IMR-90 (cell line): Measurements from ENCODE around the gene GRM4. TPM values are rescaled to one million over a fixed set of nuclear protein-coding genes. Genes with fewer than 3 reads are reported as not detected.
A peak's percentile ranks its signal among the peaks of the same experiment; 100 is the strongest.

Source experiments
- ATAC-seq: fragments of 200-7000 bp; cut with Tn5 transposase; 2 replicates; pipeline ENCODE4 v1.9.1; 2020; ENCODE audit warnings: low read depth, mild to moderate bottlenecking, moderate library complexity
- BruUV-seq: library from RNA; stranded (reverse); fragments of 400-500 nt; replicated peaks from 2 replicates; lab custom pipeline; 2021; lab: Mats Ljungman, UMichigan
- CTCF ChIA-PET: fragments of 300-600 bp; formaldehyde crosslinking; extraction: SDS; loops from one replicate; lab custom pipeline; 2021; ENCODE audit warnings: antibody characterized with exemption; lab: Yijun Ruan, JAX
- POLR2A ChIA-PET: fragments of 300-600 bp; sonication (Branson Sonifier 250); formaldehyde crosslinking; loops from one replicate; lab custom pipeline; 2022; ENCODE audit warnings: antibody characterized with exemption; ENCODE audit not compliant: unreplicated experiment; lab: Charles Lee
- DNase-seq: peaks from one replicate; pipeline ENCODE4 v3.0.0; 2013
- H2AFZ ChIP-seq: replicated peaks from 2 replicates; pipeline ENCODE3; 2013; ENCODE audit warnings: low read length, mild to moderate bottlenecking; ENCODE audit not compliant: poor library complexity
- H2AK5ac ChIP-seq: 2 replicates; pipeline ENCODE4 v1.6.1; 2013; ENCODE audit warnings: low read depth, low read length, inconsistent platforms
- H2AK9ac ChIP-seq: replicated peaks from 2 replicates; pipeline ENCODE3; 2013; ENCODE audit warnings: mild to moderate bottlenecking, low read depth, low read length, moderate library complexity; ENCODE audit not compliant: poor library complexity
- H2BK120ac ChIP-seq: 2 replicates; pipeline ENCODE4 v1.6.1; 2013; ENCODE audit warnings: low read depth, low read length, inconsistent platforms
- H2BK15ac ChIP-seq: 3 replicates; pipeline ENCODE4 v1.6.1; 2013; ENCODE audit warnings: low read depth, low read length, inconsistent platforms
- H2BK20ac ChIP-seq: 2 replicates; pipeline ENCODE4 v1.6.1; 2013; ENCODE audit warnings: low read depth, mild to moderate bottlenecking, inconsistent platforms, low read length, moderate library complexity
- H2BK5ac ChIP-seq: 2 replicates; pipeline ENCODE4 v1.6.1; 2013; ENCODE audit warnings: mild to moderate bottlenecking, low read depth, low read length, inconsistent platforms; ENCODE audit not compliant: poor library complexity, severe bottlenecking
- H3K14ac ChIP-seq: replicated peaks from 2 replicates; pipeline ENCODE4 v1.6.1; 2013; ENCODE audit warnings: low read depth, low read length, inconsistent platforms
- H3K18ac ChIP-seq: 2 replicates; pipeline ENCODE4 v1.6.1; 2013; ENCODE audit warnings: low read depth, low read length, control low read depth
- H3K23ac ChIP-seq: 2 replicates; pipeline ENCODE4 v1.6.1; 2013; ENCODE audit warnings: low read depth, low read length, inconsistent platforms
- H3K27ac ChIP-seq: 2 replicates; pipeline ENCODE4 v1.5.1; 2013; ENCODE audit warnings: mild to moderate bottlenecking, control low read depth, low read length; ENCODE audit not compliant: insufficient read depth
- H3K27me3 ChIP-seq: 2 replicates; pipeline ENCODE4 v1.6.1; 2013; ENCODE audit warnings: low read length; ENCODE audit not compliant: control insufficient read depth, insufficient read depth
- H3K36me3 ChIP-seq: 2 replicates; pipeline ENCODE4 v1.6.1; 2013; ENCODE audit warnings: low read length, mixed read lengths; ENCODE audit not compliant: control insufficient read depth, insufficient read depth
- H3K4ac ChIP-seq: 2 replicates; pipeline ENCODE4 v1.6.1; 2013; ENCODE audit warnings: low read depth, low read length, inconsistent platforms
- H3K4me1 ChIP-seq: 2 replicates; pipeline ENCODE4 v1.6.1; 2013; ENCODE audit warnings: low read length, mixed read lengths; ENCODE audit not compliant: control insufficient read depth, insufficient read depth
- H3K4me2 ChIP-seq: 2 replicates; pipeline ENCODE4 v1.6.1; 2013; ENCODE audit warnings: low read depth, mild to moderate bottlenecking, control low read depth, low read length, moderate library complexity
- H3K4me3 ChIP-seq: 2 replicates; pipeline ENCODE4 v1.5.1; 2013; ENCODE audit warnings: low read depth, mild to moderate bottlenecking, control low read depth, low read length, moderate library complexity; ENCODE audit not compliant: insufficient read depth
- H3K56ac ChIP-seq: 2 replicates; pipeline ENCODE4 v1.6.1; 2013; ENCODE audit warnings: low read length, inconsistent platforms; ENCODE audit not compliant: insufficient read depth; ENCODE audit errors: extremely low read depth
- H3K79me1 ChIP-seq, 2 experiments: 2 replicates each; pipeline ENCODE4 v1.6.1; 2013; ENCODE audit warnings: low read length in 2 of 2, inconsistent platforms in 1 of 2, low read depth in 1 of 2
- H3K9ac ChIP-seq: 2 replicates; pipeline ENCODE4 v1.6.1; 2013; ENCODE audit warnings: low read depth, low read length, control low read depth
- H3K9me1 ChIP-seq: 2 replicates; pipeline ENCODE4 v1.6.1; 2013; ENCODE audit warnings: low read length, inconsistent platforms; ENCODE audit not compliant: insufficient read depth
- H3K9me3 ChIP-seq: 2 replicates; pipeline ENCODE4 v1.6.1; 2013; ENCODE audit warnings: low read length; ENCODE audit not compliant: control insufficient read depth, insufficient read depth
- H4K20me1 ChIP-seq: 2 replicates; pipeline ENCODE4 v1.6.1; 2013; ENCODE audit warnings: low read length, inconsistent platforms; ENCODE audit not compliant: insufficient read depth
- H4K5ac ChIP-seq: 2 replicates; pipeline ENCODE4 v1.6.1; 2013; ENCODE audit warnings: mild to moderate bottlenecking, low read depth, low read length, control low read depth
- H4K8ac ChIP-seq, 2 experiments: 2 replicates each; pipeline ENCODE4 v1.6.1; 2013; ENCODE audit warnings: low read depth in 2 of 2, low read length in 2 of 2, control low read depth in 1 of 2, inconsistent platforms in 1 of 2
- H4K91ac ChIP-seq: 2 replicates; pipeline ENCODE4 v1.6.1; 2013; ENCODE audit warnings: low read depth, low read length, inconsistent platforms; ENCODE audit not compliant: insufficient read depth
- BHLHE40 ChIP-seq: fragments of 150-350 bp; IDR thresholded peaks from 2 replicates; pipeline ENCODE4 v1.6.1; 2016; ENCODE audit warnings: mild to moderate bottlenecking, low read depth, low read length
- CEBPB ChIP-seq: IDR thresholded peaks from 2 replicates; pipeline ENCODE4 v1.6.1; 2012; ENCODE audit warnings: low read depth, low read length, improper control_type of control experiment
- CHD1 ChIP-seq: IDR thresholded peaks from 2 replicates; pipeline ENCODE4 v1.6.1; 2012; ENCODE audit warnings: low read depth, low read length, improper control_type of control experiment
- ELK1 ChIP-seq: fragments of 150-350 bp; IDR thresholded peaks from 2 replicates; pipeline ENCODE4 v1.6.1; 2016; ENCODE audit warnings: low read depth, mild to moderate bottlenecking, low read length, moderate library complexity, borderline replicate concordance
- FOS ChIP-seq: fragments of 150-350 bp; IDR thresholded peaks from 2 replicates; pipeline ENCODE4 v1.6.1; 2016; ENCODE audit warnings: low read depth, low read length
- MAFK ChIP-seq: IDR thresholded peaks from 2 replicates; pipeline ENCODE4 v1.6.1; 2012; ENCODE audit warnings: low read depth, low read length, improper control_type of control experiment
- MAZ ChIP-seq: IDR thresholded peaks from 2 replicates; pipeline ENCODE4 v1.6.1; 2012; ENCODE audit warnings: low read depth, mild to moderate bottlenecking, low read length, improper control_type of control experiment, moderate library complexity, borderline replicate concordance
- MXI1 ChIP-seq: IDR thresholded peaks from 2 replicates; pipeline ENCODE4 v1.6.1; 2012; ENCODE audit warnings: low read depth, mild to moderate bottlenecking, low read length, moderate library complexity, borderline replicate concordance
- NFE2L2 ChIP-seq: fragments of 150-350 bp; IDR thresholded peaks from 2 replicates; pipeline ENCODE4 v1.6.1; 2016; ENCODE audit warnings: low read depth, mild to moderate bottlenecking, low read length
- POLR2A ChIP-seq: IDR thresholded peaks from 2 replicates; pipeline ENCODE4 v1.6.1; 2012; ENCODE audit warnings: mild to moderate bottlenecking, low read depth, low read length
- RAD21 ChIP-seq: IDR thresholded peaks from 2 replicates; pipeline ENCODE4 v1.6.1; 2012; ENCODE audit warnings: low read length, improper control_type of control experiment
- RCOR1 ChIP-seq: IDR thresholded peaks from 2 replicates; pipeline ENCODE4 v1.6.1; 2012; ENCODE audit warnings: mild to moderate bottlenecking, low read length, improper control_type of control experiment; ENCODE audit not compliant: insufficient replicate concordance
- RFX5 ChIP-seq: IDR thresholded peaks from 2 replicates; pipeline ENCODE4 v1.8.0; 2012; ENCODE audit warnings: low read depth, mild to moderate bottlenecking, low read length, moderate library complexity
- SMC3 ChIP-seq: fragments of 150-350 bp; IDR thresholded peaks from 2 replicates; pipeline ENCODE4 v1.6.1; 2016; ENCODE audit warnings: low read depth, mild to moderate bottlenecking, antibody characterized with exemption, low read length, moderate library complexity
- USF2 ChIP-seq: fragments of 150-350 bp; IDR thresholded peaks from 2 replicates; pipeline ENCODE4 v1.6.1; 2017; ENCODE audit warnings: mild to moderate bottlenecking, antibody characterized with exemption, low read length, low read depth
- WGBS, 2 experiments: methylation state at CpG; one replicate each; pipeline versions ENCODE4 v1.1.5 to v1.1.7; 2013; ENCODE audit warnings: missing lambda C conversion rate in 2 of 2; ENCODE audit not compliant: insufficient read length in 1 of 2; ENCODE audit errors: extremely low coverage in 2 of 2; 5-methylcytosine and 5-hydroxymethylcytosine counted together
- dilution Hi-C: fragments of 300-500 bp; cut with HindIII; formaldehyde crosslinking; loops from one replicate; pipeline ENCODE4 v1.14.3; 2018; ENCODE audit warnings: low sequenced_read_pairs; ENCODE audit not compliant: unreplicated experiment
- in situ Hi-C: fragments of 300-500 bp; cut with MboI; formaldehyde crosslinking; loops from 3 replicates; pipeline ENCODE4 v1.14.3; 2019; ENCODE audit warnings: low sequenced_read_pairs, inconsistent platforms, mixed read lengths
- intact Hi-C: fragments of 100-400 bp; cut with micrococcal nuclease; formaldehyde crosslinking; loops from 2 replicates; pipeline ENCODE4 v1.10.0; 2022
- polyA plus RNA-seq, 3 experiments: library from polyadenylated mRNA; depleted of rRNA; stranded (reverse); fragments of >200 nt; gene quantifications; 2 replicates each; pipeline ENCODE4 v1.2.3, GENCODE V29; 2012; ENCODE audit warnings: low replicate concordance in 1 of 3
- total RNA-seq: library from RNA; depleted of rRNA; stranded (reverse); fragments of >200 nt; gene quantifications from 2 replicates; pipeline ENCODE4 v1.2.3, GENCODE V29; 2012
- TF ChIP-seq, protein P1 (sequence below): conservative IDR thresholded peaks from 2 replicates; pipeline ENCODE4 v1.5.1; 2012; ENCODE audit warnings: mild to moderate bottlenecking, low read depth, low read length, improper control_type of control experiment

The GRM4 gene
- total and polyA plus RNA-seq, 2 of the 4 experiments (the other 2 are of a cell fraction): 0.02 TPM; not detected in 1

- H3K4me3 ChIP-seq: no peak overlapping the region
- CTCF ChIA-PET: no interaction called here
- no TSS peak for BruUV-seq
Observed at GRCh38 chr6:34176261-34177031, 30.6 kb upstream of the GRM4 start.

More at GRCh38 chr6:34176261-34177031, 30.6 kb upstream of the GRM4 start:
- Histone ChIP-seq H2BK20ac (no peak overlapping the region), H3K36me3 (no peaks in the 10 kb centered on the region), H2AK9ac (no peak overlapping the region), H3K9me1 (no peaks in the 10 kb centered on the region), H3K27ac (no peak overlapping the region), H2BK120ac (no peak overlapping the region), H3K14ac (no peak overlapping the region), H3K79me1 (no peaks in the 10 kb centered on the region), H4K8ac (no peak overlapping the region), H3K18ac (no peak overlapping the region), H3K23ac (no peak overlapping the region), H3K9ac (no peak overlapping the region), H2BK5ac (no peak overlapping the region), H3K4me1 (no peaks in the 10 kb centered on the region), H4K20me1 (no peaks in the 10 kb centered on the region), H3K9me3 (no peaks in the 10 kb centered on the region), H2BK15ac (no peak overlapping the region), H3K27me3 (peaks cover 15% of the 10 kb centered on the region), H3K4ac (no peak overlapping the region), H2AFZ (peak overlapping the region; percentile 67), H4K5ac (no peak overlapping the region), H3K4me2 (no peak overlapping the region), H3K56ac (no peak overlapping the region), H2AK5ac (no peak overlapping the region), H4K91ac (no peak overlapping the region)
- TF ChIP-seq NFE2L2 (no peak), RCOR1 (no peak), BHLHE40 (no peak), RFX5 (no peak), ELK1 (no peak), MXI1 (no peak), POLR2A (no peak), MAZ (no peak), CHD1 (no peak), CEBPB (no peak), RAD21 (no peak), USF2 (no peak), SMC3 (no peak), FOS (no peak), MAFK (no peak)
- TF ChIP-seq, protein P1, sequence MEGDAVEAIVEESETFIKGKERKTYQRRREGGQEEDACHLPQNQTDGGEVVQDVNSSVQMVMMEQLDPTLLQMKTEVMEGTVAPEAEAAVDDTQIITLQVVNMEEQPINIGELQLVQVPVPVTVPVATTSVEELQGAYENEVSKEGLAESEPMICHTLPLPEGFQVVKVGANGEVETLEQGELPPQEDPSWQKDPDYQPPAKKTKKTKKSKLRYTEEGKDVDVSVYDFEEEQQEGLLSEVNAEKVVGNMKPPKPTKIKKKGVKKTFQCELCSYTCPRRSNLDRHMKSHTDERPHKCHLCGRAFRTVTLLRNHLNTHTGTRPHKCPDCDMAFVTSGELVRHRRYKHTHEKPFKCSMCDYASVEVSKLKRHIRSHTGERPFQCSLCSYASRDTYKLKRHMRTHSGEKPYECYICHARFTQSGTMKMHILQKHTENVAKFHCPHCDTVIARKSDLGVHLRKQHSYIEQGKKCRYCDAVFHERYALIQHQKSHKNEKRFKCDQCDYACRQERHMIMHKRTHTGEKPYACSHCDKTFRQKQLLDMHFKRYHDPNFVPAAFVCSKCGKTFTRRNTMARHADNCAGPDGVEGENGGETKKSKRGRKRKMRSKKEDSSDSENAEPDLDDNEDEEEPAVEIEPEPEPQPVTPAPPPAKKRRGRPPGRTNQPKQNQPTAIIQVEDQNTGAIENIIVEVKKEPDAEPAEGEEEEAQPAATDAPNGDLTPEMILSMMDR: no peak
- in situ Hi-C loops (no loop called here), dilution Hi-C loops (no loop called here), intact Hi-C loops (no loop called here)
- WGBS, 2 experiments: 100% methylated on average over 1 of the region's 9 CpGs; no CpG with 5 or more reads in 1 of the 2 experiments
- ATAC-seq: no peak
- no peak for DNase-seq
- POLR2A ChIA-PET: no interaction called here
